Stimulated activated CD8-positive, alpha-beta memory T cell treated with anti-CD3 and anti-CD28 coated beads, Interleukin-12 subunit alpha, Interleukin-12 subunit beta, amount 100 ng/mL, for 1 hour (primary cell): ENCODE results near the gene SUSD4.

ENCODE experiments used
- DNase-seq: peaks from one replicate; pipeline ENCODE4 v3.0.0-alpha.2; 2020; ENCODE audit warnings: low read depth

Gene SUSD4

GRCh38 chr1:223228931-223229528, 134.9 kb downstream of the SUSD4 start:
- DNase-seq = no peak

DNA sequence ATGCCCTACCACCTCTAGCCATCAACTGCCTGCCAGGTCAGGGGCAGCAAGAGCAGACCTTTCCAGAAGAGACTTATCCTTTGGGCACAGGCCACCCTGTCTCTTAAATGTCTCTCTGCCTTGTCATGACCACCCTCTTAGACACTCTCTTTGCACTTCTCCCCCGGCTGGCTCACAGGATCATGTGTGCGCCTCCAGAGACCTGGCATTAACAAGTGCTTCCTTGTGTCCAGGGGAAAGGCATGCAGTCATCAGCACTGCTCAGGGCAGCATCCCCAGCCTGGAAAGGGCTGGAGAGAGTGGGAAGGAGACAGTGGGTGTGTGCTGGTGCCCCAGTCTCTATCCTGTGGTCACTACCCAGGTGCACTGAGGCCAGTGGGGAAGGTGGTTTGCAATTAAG, 135.8 kb downstream of the SUSD4 start:
- DNase-seq = no peak

DNA sequence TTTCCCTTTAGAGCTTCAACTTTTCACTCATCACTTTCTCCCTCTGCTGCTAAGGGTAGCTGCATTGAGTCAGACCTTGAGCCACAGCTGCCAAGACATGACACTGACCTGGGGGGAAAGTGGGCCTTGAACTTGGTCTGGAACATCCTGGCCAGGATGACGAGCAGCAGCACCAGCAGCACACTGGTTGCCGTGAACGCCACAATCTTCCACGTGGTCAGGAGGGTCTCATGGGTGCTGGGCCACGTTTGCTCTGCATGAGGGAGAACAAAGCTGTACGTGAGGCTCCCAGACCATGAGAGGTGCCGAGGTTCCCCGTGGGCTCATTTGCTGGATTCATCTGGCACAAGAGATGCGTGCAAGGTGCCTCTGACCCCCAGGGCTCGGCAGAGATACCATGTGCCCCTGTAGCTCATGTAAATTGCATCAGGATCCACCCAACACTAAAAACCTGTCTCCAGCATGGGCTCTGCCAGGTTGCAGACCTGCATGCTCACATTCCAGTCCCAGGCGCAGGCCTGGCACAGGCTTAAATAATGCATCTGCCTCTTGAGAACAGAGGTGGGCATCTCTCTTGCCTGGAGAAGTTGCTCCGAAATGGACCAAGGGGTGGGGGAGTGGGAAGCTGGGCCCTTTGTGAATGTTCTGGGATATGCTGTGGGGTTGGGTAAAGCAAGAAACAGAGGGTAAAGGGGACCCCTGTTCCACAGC, 136.3 kb downstream of the SUSD4 start:
- no peak for DNase-seq

DNA sequence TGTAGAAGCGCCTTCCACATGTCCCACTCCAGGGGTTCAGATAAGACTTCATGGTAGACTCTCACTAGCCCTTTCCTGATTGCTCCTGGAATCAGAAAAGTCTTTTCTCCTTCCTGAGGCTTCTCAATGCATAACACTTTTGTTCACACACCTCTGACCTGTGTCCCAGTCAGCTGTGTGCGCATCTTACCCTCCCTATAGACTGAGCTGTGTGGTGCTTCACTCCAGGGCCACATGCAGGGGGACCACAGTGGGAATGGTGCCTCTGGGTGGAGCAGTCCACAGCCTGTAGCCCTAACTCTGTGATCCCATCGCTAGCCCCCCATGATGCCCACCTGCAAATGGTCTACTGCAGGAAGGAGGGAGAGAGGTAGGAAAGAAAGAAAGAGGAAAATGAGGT, 136.9 kb downstream of the SUSD4 start:
- DNase-seq = no peak

GRCh38 chr1:223226271-223226670, 137.7 kb downstream of the SUSD4 start:
- DNase-seq = no peak

GRCh38 chr1:223225481-223225880, 138.5 kb downstream of the SUSD4 start:
- DNase-seq = no peak

DNA sequence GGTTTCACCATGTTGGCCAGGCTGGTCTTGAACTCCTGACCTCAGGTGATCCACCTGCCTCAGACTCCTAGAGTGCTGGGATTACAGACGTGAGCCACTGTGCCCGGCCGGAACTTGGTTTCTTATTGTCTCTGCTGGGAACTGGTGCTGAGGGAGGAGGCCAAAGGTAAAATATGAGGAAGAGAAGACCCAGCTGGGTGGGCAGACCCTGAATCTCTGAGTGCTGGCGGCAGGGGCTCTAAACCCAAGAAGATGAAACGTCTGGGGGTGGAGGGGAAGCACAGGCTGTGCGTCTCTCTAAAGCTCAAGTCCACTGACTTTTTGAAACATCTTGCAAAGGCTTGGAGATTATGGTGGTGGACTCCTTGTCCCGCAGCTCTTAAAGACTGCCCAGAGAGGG, 138.9 kb downstream of the SUSD4 start:
- no peak for DNase-seq

- DNase-seq = no peak
Observed at GRCh38 chr1:223224465-223224864, 139.5 kb downstream of the SUSD4 start.

DNA sequence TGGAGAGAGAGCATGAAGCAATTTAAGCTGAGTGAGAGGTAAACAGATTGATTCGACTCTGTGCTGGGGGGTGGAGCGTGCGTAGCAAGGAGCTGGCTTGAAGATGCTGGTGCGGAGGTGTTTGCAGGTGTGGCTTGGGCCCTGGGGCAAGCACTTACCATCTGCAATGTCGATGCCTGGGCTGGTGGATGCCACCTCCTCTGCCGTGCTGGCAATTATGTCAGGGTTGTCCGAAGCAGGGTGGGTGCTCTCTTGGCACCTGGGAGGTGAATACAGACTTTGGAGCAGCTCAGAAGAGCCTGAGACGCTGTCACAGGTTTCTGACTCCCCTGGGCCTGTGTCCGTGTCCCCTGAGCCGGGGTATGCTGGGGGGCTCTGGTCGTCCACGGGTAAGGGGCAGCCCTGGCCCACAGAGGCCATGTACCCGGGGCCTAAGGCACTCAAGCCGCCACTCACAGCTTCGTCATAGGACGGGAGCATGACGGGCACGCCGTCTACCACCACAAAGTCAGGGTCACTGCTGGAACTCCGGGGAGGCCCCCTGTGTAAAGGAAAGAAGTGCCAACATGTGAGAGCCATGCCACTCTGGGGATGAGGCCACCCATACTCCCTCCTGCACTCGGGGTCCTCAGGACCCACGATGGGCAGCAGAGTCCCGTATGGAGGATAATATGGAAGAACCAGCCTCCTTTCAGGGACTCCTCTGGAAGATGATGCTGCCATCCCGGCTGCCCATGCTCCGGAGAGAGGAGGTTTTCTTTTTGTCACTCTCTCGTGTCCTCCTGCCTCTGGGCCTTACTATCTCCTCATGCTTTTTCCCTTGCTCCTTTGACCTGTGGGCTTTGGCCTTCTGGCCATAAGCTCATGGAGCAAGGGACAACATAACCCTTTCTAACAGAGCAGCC, 140.6 kb downstream of the SUSD4 start:
- no peak for DNase-seq

DNA sequence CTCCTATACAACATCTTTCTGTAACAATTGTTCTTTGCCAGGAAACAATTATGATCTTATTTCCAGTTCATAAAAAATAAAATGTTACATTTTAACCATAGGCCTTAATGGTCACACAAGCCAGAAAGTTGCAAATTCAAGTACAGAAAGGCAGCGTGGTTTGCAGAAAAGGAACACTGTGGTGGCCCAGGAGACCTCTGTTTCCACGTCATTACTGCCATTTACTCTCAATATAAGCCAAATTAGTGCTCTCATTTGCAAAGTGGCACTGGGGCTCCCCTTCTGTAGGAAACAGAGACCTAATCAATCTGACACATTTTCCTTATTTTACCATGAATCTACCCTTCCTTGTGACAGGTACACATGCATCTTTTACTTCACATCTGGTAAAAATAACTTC, 141.6 kb downstream of the SUSD4 start:
- no peak for DNase-seq

DNA sequence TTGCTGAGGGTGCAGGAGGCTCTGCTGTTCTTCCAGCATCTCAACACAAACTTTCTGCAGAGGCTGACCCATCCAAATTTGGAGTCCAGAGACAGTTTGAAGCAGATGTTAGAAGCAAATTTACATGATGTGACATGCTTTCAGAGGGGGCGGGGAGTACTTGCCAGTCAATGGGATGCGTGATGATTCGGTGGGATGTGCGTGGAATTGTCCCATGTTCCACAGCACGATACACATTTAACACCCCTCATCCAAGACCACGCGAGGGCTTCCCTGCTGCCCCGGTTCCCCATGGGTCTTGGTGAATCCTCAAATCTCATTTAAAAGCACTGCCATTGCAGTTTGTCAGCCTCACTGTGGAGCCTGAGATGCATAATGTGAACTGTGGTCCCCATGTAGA, 142.3 kb downstream of the SUSD4 start:
- no peak for DNase-seq

DNA sequence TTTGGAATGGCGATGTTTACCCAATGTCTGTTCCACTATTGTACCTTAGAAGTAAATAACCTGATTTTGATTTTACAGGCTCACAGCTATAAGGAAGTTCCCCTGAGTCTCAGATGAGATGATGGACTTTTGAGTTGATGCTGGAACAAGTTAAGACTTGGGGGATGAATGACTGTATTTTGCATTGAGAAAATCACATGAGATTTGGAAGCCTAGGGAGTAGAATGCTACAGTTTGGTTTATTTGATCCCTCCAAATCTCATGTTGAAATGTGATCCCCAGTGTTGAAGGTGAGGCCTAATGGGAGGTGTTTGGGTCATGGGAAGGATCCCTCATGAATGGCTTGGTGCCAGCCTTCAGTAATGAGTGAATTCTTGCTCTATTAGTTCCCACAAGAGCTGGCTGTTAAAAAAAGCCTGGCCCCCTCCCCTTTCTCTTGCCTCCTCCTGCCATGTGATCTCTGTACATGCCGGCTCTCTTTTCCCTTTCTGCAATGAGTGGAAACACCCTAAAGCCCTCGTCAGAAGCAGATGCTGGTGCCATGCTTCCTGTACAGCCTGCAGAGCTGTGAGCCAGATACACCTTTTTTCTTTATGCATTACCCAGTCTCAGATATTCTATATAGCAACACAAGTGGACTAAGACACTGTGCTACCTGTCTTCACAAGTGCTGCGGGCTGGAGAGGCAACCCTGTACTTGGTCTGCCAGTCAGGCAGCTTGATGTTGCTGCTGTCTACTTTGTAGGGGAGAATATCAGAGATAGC, 143.9 kb downstream of the SUSD4 start:
- DNase-seq = no peak

DNA sequence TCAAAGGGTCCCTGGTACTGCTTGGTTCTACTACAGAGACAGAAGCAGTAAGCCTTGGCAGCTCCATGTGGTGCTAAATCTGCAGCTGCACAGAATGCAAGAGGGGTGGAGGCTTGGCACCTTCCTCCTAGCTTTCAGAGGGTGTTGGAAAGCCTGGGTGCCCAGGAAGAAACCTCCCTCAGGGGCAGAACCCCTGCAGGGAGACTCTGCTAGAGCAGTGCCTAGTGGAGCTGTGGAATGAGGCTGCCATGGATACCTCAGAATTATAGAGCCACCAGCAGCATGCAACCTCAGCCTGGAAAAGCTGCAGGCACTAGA, 144.7 kb downstream of the SUSD4 start:
- DNase-seq = no peak

DNA sequence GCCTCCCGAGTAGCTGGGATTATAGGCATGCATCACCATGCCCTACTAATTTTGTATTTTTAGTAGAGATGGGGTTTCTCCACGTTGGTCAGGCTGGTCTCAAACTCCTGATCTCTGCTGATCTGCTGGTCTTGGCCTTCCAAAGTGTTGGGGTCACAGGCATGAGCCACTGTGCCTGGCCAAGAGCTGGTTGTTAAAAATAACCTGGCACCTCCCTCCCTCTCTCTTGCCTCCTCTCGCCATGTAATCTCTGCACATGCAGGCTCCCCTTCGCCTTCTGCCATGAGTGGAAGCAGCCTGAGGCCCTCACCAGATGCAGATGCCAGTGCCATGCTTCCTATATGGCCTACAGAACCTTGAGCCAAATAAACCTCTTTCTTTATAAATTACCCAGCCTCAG, 146.2 kb downstream of the SUSD4 start:
- DNase-seq = no peak

GRCh38 chr1:223216531-223217205, 147.3 kb downstream of the SUSD4 start:
- DNase-seq = no peak

DNA sequence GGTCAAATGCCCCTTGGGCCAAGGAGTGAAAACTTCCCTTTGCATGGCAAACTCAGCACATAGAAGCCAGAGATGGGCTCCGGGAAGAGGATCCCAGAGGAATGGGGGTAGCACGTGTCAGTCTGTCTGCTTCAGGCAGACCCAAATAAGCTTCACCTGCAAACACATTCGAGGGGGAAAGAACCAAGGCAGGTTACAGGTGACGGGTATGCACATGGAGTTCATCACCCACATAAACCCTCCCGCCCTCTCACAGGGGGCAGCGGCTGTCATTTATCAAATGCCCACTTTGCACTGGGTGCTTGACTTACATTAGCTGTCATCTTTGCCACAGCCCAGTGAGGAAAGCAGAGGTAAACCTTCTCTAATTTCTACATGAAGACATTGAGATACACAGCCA, 147.9 kb downstream of the SUSD4 start:
- DNase-seq = no peak

DNA sequence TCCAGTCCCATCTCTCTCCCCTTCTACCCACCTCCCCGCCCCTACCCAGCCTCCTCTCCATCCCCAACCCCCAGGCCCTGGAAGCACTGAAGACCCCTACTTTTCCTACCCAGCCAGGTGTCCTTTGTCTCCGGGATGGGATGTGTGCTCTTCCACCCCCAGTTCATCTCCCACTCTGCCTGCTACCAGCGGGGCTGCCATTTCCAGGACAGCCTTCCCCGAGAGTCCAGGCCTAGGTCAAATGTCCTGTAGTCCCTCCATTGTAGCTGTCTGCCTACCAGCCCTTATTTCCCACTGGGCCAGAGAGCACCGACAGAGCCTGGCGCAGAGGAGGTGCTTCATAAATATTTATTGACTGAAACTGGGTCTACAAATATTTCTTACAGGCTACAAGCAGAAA, 148.9 kb downstream of the SUSD4 start:
- DNase-seq = no peak

GRCh38 chr1:223214261-223214807, 149.6 kb downstream of the SUSD4 start:
- DNase-seq = no peak

DNA sequence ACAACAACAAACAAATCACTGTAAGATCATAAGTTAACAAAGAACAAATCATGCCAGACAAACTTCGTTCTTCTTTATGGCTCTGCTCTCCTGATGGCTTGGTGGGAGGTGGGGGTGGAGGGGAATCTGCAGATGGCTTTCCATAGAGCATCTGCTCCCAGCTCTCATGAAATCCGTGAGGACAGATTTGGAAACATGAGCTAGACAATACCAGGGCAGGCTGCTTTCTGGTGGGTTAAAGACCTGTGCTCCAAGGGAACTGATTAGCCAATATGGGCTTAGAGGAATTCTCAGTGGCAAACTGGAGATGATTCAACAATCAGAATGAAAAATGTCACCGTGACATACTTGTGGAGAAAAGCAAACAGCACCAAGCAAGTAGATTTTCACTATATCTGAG, 151.5 kb downstream of the SUSD4 start:
- DNase-seq = no peak

DNA sequence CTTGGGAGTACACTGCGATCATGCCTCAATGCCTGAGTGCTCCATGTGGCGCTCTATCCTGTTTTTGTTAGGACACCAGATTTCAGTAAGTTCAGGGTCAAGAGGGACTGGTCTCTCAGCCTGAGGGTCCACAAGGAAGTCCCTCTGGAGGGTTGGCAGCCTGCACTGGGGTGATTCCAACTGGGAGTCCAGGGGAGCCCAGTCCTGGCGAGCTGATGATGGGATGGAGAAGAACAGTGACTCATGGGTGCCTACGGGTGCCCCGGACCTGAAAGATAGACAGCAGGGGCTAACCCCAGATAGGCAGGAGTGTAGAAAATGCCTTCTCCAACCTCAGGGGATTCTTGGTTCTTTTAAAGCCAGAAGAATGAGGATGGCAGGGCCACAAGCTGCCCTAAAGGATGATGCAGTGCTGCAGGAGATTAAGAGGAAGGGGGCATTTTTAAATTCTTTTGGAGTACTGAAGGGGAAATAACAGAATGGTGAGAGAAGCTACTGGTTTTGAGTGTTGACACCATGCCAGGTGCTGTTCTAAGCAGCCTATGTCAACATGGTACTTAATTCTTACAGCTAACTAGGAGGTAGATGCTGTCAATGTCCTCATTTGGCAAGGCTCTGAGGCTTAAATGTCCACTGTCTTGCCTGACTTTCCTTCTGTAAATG, 152.5 kb downstream of the SUSD4 start:
- DNase-seq = no peak

DNA sequence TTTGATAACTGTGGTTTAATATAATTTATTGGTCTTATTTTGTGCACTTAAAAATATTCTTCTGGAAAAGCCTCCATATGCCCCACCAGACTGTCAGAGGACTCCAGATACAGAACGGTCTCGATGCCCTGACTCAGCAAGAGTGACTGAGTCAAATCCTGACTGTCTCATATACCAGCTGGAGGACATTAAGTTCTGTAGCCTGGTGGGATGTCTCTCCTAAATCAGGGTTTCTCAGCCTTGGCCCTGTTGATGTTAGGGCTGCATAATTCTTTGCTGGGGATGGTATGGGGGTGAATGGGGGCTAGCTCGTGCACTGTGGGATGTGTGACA, 153.2 kb downstream of the SUSD4 start:
- no peak for DNase-seq
